Cardiac fibroblast (primary cell): ENCODE results near the gene RPL39L.

Experiments
- DNase-seq, 2 donors: peaks; one replicate each; pipeline versions ENCODE4 v3.0.0 to v3.0.0-alpha.2; 2010; ENCODE audit warnings: low read depth in 2 of 2
- H3K4me3 ChIP-seq, 2 donors: replicated peaks in 1 of 2; 1 replicate in 1 of 2; 2 replicates in 1 of 2; pipeline ENCODE4 v1.5.1; 2011; ENCODE audit warnings: low read depth in 2 of 2, low read length in 2 of 2, mild to moderate bottlenecking in 2 of 2, moderate library complexity in 1 of 2
- TF ChIP-seq, protein P1 (sequence below): IDR thresholded peaks from one replicate; pipeline ENCODE4 v1.5.1; 2011; ENCODE audit warnings: low read depth, mild to moderate bottlenecking, low read length, inconsistent platforms

RPL39L gene

DNA sequence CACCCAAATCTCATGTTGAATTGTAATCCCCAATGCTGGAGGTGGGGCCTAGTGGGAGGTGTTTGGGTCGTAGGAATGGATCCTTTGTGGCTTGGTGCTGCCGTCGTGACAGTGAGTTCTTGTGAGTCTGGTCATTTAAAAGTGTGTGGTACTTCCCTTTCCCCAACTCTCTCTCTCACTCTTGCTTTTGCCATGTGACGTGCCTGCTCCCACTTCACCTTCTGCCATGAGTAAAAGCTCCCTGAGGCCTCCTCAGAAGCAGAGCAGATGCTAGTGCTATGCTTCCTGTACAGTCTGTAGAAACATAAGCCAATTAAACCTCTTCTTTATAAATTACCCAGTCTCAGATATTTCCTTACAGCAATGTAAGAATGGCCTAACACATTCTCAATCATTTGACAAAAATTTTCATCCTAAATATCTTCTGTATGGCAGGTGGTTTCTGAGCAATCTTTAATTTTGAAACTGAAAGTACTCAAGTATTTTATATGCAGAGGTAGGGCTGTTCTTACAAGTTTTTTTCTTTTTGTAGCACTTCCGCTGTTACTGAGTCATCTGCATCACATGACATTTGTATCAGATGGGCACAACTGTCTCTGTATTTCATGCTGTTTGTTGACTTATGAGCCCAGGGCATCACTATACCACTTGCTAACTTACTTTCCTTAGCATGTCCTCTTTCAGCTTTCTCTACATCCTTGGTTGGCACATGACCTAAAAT, 8.8 kb downstream of the RPL39L start:
- H3K4me3 ChIP-seq = peak overlapping the region in 1 of 2 donors; percentile 22
- TF ChIP-seq, protein P1, sequence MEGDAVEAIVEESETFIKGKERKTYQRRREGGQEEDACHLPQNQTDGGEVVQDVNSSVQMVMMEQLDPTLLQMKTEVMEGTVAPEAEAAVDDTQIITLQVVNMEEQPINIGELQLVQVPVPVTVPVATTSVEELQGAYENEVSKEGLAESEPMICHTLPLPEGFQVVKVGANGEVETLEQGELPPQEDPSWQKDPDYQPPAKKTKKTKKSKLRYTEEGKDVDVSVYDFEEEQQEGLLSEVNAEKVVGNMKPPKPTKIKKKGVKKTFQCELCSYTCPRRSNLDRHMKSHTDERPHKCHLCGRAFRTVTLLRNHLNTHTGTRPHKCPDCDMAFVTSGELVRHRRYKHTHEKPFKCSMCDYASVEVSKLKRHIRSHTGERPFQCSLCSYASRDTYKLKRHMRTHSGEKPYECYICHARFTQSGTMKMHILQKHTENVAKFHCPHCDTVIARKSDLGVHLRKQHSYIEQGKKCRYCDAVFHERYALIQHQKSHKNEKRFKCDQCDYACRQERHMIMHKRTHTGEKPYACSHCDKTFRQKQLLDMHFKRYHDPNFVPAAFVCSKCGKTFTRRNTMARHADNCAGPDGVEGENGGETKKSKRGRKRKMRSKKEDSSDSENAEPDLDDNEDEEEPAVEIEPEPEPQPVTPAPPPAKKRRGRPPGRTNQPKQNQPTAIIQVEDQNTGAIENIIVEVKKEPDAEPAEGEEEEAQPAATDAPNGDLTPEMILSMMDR = no peak
- DNase-seq = peak; percentile 87 to 89

DNA sequence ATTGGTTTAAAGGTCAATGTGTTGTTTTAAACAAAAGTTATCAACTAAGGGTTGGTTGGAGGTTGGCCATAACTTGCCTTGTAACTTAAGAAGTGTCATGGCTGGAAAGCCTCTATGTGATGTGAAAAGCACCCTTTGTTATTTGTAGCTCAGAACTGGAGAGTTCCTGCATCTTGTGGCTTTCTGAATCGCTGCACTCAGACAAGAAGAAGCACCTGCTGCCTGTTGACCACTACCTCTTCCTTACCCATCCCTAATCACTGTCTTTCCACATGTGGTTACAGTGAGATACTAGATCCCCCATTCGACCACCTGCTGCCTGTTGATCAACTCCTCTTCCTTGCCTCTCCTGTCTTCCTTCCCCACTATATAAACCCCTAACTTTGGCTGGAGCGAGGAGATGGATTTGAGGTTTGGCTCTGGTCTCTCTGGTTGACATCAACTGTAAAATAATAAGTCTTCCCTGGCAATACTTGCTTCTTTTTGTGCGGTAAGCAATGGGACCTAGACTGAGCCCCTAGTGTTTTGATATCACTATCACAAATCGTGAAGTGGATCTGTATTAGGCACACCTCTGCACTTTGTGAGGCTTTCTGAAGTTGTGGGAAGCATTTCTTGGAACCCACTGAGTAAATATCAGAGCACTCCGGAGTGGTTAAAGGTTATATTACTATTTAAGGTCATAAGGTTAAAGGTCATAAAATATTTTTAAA, 13.8 kb downstream of the RPL39L start:
- H3K4me3 ChIP-seq = no peak overlapping the region
- no peak for DNase-seq
- TF ChIP-seq, protein P1 = no peak

DNA sequence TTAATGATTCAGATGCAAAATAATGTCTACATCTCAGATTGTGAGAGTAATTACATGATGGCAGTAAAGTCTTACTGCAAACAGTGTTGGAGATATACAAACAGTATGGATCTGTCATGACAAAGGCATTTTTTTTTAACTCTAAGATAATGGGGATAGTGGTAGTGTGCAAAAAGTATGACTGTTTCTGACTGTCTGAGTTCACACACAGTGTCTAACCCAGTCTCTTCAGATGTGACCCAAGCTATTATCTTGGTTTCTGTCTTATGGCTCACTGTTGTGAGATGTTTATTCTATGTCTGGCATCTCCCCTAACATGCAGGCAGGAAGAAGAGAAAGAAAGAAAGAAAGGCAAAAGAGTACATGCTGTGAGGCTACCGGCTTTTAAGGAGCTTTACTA, 17.0 kb downstream of the RPL39L start:
- TF ChIP-seq, protein P1 = no peak
- no peak for DNase-seq

DNA sequence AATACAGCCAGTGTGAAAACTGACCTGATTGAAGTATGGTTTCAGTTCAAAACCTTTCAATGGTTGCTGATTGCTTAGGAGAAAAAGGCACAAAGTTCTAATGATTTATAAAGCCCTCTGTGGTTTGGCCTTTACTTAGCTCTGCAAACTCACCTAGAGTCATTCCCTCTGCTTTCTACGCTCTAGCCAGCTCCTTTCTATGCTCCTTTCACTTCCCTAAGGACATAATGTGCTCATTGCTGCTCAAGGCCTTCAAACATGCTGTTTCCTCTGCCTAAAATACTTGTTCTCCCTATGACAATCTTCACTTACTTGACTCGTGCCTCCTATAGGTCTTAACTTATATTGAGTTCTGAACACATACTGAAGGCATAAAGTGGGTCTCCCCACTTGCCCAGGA, 19.0 kb downstream of the RPL39L start:
- TF ChIP-seq, protein P1 = no peak
- DNase-seq = no peak
- no peak overlapping the region for H3K4me3 ChIP-seq

More for the DNA sequence above, 17.0 kb downstream of the RPL39L start:
- H3K4me3 ChIP-seq = no peak overlapping the region

DNA sequence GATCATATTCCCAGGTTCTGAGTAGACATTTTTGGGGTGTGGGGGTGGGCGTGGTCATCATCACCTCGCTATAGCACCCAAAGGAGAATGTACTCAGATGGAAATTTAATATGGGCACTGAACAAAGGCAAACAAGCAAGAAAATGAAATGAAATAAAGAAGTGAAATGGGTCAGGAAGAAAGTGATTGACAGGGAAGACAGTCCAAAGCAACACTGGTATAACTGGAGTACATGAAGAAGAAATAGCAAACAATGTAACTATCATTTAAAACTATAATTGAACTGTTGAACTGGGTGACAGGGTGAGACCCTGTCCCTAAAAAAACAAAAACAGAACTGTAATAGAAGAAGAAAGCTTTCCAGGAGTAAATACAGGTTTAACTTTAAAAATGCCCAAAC, 24.8 kb downstream of the RPL39L start:
- DNase-seq = no peak
- no peak overlapping the region for H3K4me3 ChIP-seq
- TF ChIP-seq, protein P1 = no peak

DNA sequence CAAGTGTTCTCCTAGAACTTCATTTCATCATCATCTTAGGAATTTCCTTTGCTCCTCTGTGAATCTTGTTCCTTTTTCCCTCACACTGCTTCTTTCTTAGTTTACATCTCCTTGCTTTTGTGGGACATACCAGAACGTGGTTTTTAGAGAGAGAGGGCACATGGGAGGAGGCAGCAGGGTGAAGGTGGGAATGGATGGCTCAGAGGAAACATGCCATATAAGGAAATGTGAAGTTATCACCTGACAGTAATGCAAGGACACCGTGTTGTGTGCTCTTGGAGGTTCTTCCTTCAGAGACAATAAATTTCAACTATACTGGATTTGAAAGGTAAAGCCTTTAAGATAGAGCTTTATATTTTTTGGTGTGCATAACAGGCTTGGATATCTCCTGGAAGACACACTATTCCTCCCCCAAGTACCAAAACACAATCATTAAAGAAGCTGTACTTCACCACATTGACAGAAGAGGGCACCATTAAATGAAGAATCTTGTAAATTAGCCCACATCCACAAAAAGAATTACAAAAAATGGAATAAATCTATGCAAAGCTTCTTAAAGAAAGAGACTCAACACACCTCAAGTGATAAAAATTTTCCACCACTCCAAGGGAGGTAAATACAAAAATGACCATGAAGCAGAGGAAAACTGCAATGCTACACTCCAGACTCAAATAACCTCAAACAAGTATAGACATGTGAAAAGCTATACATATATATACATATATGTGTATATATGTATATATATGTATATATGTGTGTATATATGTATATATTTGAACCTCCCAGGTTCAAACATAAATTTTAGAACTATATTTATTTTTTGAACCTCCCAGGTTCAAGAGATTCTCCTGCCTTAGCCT, 26.1 kb downstream of the RPL39L start:
- TF ChIP-seq, protein P1 = peak; percentile 46
- DNase-seq = peak; percentile 55 to 63
- H3K4me3 ChIP-seq = no peak overlapping the region
